Measurements from ENCODE around the gene PPFIA1. TPM values are rescaled to one million over a fixed set of nuclear protein-coding genes. Genes with fewer than 3 reads are reported as not detected.

Gene PPFIA1
- total RNA-seq, 1 experiment from 2014 or later: 86.8 TPM

- CTCF ChIA-PET: no interaction called here
- Histone ChIP-seq H3K27ac (no peak overlapping the region), H3K79me2 (ENCODE audit: low read depth) (peaks cover 8% of the 10 kb centered on the region; the same call in 1 of the 2 replicates), H3K36me3 (ENCODE audit: low read depth) (no peaks in the 10 kb centered on the region), H3K9me3 (ENCODE audit: insufficient read depth, low read depth) (no peaks in the 10 kb centered on the region), H3K27me3 (ENCODE audit: insufficient read depth, low read depth) (no peaks in the 10 kb centered on the region), H3K9me2 (ENCODE audit: insufficient read depth) (no peaks in the 10 kb centered on the region), H3F3A (ENCODE audit: insufficient read depth, low read depth) (peaks cover 28% of the 10 kb centered on the region), H4K20me1 (ENCODE audit: insufficient read depth) (no peaks in the 10 kb centered on the region; the same call in 1 of the 2 replicates), H3K4me1 (replicated peaks; ENCODE audit: insufficient read depth) (peaks cover 33% of the 10 kb centered on the region), H3K4me3 (no peak overlapping the region), H3K4me2 (no peak overlapping the region), H2AFZ (no peak overlapping the region)
- POLR2A ChIA-PET (ENCODE audit: unreplicated experiment): no interaction called here
- no peak for TF ChIP-seq EZH2 (IDR thresholded peaks at IDR 0.05; ENCODE audit: low read depth)
- no peak for TF ChIP-seq CTCF (conservative IDR thresholded peaks at IDR 0.05)
- no TSS peak for BruUV-seq (replicated peaks)
- DNase-seq: no peak
- intact Hi-C loops (cut with micrococcal nuclease; ENCODE audit: unreplicated experiment): loop anchor here (5.0 kb wide), 2 partner anchors 39 to 159 kb away; partner anchors contain the start of gene FADD
Measured at GRCh38 chr11:70241709-70242108, 28.8 kb upstream of the PPFIA1 start.

- H3K27ac ChIP-seq: peak overlapping the region; percentile 83
- ChIA-PET CTCF (interaction anchor here (0.7 kb wide), 1 partner anchor 146 kb away, joined by 4 read pairs; no protein-coding TSS in a partner anchor), POLR2A (ENCODE audit: unreplicated experiment) (interaction anchor here (0.6 kb wide), 2 partner anchors 16 to 28 kb away, joined by 3 read pairs; no protein-coding TSS in a partner anchor)
- intact Hi-C loops (cut with micrococcal nuclease; ENCODE audit: unreplicated experiment): loop anchor here (5.0 kb wide), 2 partner anchors 41 to 161 kb away; partner anchors contain the start of gene FADD
- BruUV-seq (replicated peaks): no TSS peak
- H3K36me3 ChIP-seq (ENCODE audit: low read depth): no peaks in the 10 kb centered on the region
- no peaks in the 10 kb centered on the region for H3K9me3 ChIP-seq (ENCODE audit: insufficient read depth, low read depth)
- no peak overlapping the region for H2AFZ ChIP-seq
- peaks cover 40% of the 10 kb centered on the region for H3K4me1 ChIP-seq (replicated peaks; ENCODE audit: insufficient read depth)
- H4K20me1 ChIP-seq (ENCODE audit: insufficient read depth): no peaks in the 10 kb centered on the region; the same call in 1 of the 2 replicates
- TF ChIP-seq CTCF (conservative IDR thresholded peaks at IDR 0.05): no peak
- no peak for TF ChIP-seq EZH2 (IDR thresholded peaks at IDR 0.05; ENCODE audit: low read depth)
- H3K27me3 ChIP-seq (ENCODE audit: insufficient read depth, low read depth): no peaks in the 10 kb centered on the region
- H3K4me3 ChIP-seq: peak overlapping the region; percentile 30; the same call in 1 of the 2 replicates
- peak overlapping the region; percentile 69 for H3K4me2 ChIP-seq
- DNase-seq: peak; percentile 42 to 64
- H3K9me2 ChIP-seq (ENCODE audit: insufficient read depth): no peaks in the 10 kb centered on the region
- H3K79me2 ChIP-seq (ENCODE audit: low read depth): peaks cover 8% of the 10 kb centered on the region; the same call in 1 of the 2 replicates
- peaks cover 34% of the 10 kb centered on the region for H3F3A ChIP-seq (ENCODE audit: insufficient read depth, low read depth)
Measured at GRCh38 chr11:70242885-70243284, 27.6 kb upstream of the PPFIA1 start.

GRCh38 chr11:70243912-70244652, 26.4 kb upstream of the PPFIA1 start:
- Histone ChIP-seq H3K9me3 (ENCODE audit: insufficient read depth, low read depth) (no peaks in the 10 kb centered on the region), H4K20me1 (ENCODE audit: insufficient read depth) (no peaks in the 10 kb centered on the region), H2AFZ (0 out of 2 replicates have a peak overlapping the region, but pooled peaks have one; percentile 29), H3K27ac (peak overlapping the region; percentile 83), H3F3A (ENCODE audit: insufficient read depth, low read depth) (peaks cover 43% of the 10 kb centered on the region), H3K4me3 (peak overlapping the region; percentile 30; the same call in 1 of the 2 replicates), H3K79me2 (ENCODE audit: low read depth) (peaks cover 8% of the 10 kb centered on the region; the same call in 1 of the 2 replicates), H3K36me3 (ENCODE audit: low read depth) (no peaks in the 10 kb centered on the region), H3K27me3 (ENCODE audit: insufficient read depth, low read depth) (no peaks in the 10 kb centered on the region), H3K9me2 (ENCODE audit: insufficient read depth) (no peaks in the 10 kb centered on the region), H3K4me1 (replicated peaks; ENCODE audit: insufficient read depth) (peaks cover 44% of the 10 kb centered on the region), H3K4me2 (peak overlapping the region; percentile 69)
- TF ChIP-seq CTCF (conservative IDR thresholded peaks at IDR 0.05): no peak
- no peak for TF ChIP-seq EZH2 (IDR thresholded peaks at IDR 0.05; ENCODE audit: low read depth)
- CTCF ChIA-PET: no interaction called here
- BruUV-seq (replicated peaks): TSS peak; percentile 87
- POLR2A ChIA-PET (ENCODE audit: unreplicated experiment): interaction anchor here (0.5 to 0.9 kb wide), 7 partner anchors 8 to 325 kb away, joined by 3 to 8 read pairs (median 3); no protein-coding TSS in a partner anchor
- peak; percentile 81 to 84 for DNase-seq
- intact Hi-C loops (cut with micrococcal nuclease; ENCODE audit: unreplicated experiment): loop anchor here (1.0 to 5.0 kb wide), 3 partner anchors 11 to 162 kb away; partner anchors contain the start of gene FADD
